ENCODE measurements around the gene TUT4.

DNA sequence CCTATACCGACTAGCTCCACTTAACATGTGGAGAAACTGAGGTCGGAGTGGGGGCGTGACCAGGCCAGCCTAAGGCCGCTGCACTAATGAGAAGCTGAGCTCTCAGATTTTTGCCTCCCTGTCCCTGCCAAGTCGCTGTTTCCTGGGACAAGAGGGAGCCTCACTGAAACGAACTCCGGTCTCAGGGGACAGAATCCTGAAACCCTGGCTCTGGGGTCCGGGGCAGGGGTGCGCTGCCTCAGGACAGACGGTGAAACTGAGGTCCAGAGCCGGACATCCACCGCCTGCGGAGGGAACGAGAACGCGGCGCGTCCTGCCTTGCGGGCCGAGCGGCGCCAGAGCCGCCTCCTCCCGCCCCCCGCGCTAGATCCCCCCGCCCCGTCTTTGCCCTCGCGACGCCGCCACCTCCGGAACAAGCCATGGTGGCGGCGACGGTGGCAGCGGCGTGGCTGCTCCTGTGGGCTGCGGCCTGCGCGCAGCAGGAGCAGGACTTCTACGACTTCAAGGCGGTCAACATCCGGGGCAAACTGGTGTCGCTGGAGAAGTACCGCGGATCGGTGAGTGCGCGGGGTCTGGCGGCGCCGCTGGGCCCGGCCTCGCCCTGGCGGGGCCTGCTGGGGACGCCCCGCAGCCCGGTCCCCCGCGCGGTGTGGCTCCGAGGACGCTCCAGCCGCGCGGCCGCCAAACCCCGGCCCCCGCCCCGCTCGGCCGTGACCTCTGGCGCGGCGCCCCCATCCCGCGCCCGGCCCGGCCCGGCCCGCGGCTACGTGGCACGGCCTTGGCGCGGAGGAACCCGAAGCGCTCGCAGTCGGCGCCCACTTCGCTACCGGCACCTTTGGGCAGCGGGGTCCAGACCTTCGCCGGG, 49.3 kb upstream of the TUT4 start, which contains the start of gene GPX7:
- TF ChIP-seq, protein P1, sequence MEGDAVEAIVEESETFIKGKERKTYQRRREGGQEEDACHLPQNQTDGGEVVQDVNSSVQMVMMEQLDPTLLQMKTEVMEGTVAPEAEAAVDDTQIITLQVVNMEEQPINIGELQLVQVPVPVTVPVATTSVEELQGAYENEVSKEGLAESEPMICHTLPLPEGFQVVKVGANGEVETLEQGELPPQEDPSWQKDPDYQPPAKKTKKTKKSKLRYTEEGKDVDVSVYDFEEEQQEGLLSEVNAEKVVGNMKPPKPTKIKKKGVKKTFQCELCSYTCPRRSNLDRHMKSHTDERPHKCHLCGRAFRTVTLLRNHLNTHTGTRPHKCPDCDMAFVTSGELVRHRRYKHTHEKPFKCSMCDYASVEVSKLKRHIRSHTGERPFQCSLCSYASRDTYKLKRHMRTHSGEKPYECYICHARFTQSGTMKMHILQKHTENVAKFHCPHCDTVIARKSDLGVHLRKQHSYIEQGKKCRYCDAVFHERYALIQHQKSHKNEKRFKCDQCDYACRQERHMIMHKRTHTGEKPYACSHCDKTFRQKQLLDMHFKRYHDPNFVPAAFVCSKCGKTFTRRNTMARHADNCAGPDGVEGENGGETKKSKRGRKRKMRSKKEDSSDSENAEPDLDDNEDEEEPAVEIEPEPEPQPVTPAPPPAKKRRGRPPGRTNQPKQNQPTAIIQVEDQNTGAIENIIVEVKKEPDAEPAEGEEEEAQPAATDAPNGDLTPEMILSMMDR (IDR thresholded peaks at IDR 0.05), result no peak
- TF ChIP-seq POLR2AphosphoS5 (IDR thresholded peaks at IDR 0.05), result peak in 1 of 2 donors; percentile 51
- no peak for TF ChIP-seq EP300 (IDR thresholded peaks at IDR 0.05)
